H9 (cell line): Measurements from ENCODE around the gene POLK. TPM values are rescaled to one million over a fixed set of nuclear protein-coding genes. Genes with fewer than 3 reads are reported as not detected.

Experiments used
- DNase-seq: peaks from one replicate; pipeline ENCODE4 v3.0.0-alpha.2; 2017
- H2AFZ ChIP-seq: one replicate; pipeline ENCODE4 v1.6.1; 2013; ENCODE audit warnings: mild to moderate bottlenecking, low read length, control low read depth, moderate library complexity
- H2AK5ac ChIP-seq: 2 replicates; pipeline ENCODE4 v1.6.1; 2013; ENCODE audit warnings: low read length, control low read depth, mixed read lengths; ENCODE audit not compliant: insufficient read length
- H2BK120ac ChIP-seq: one replicate; pipeline ENCODE4 v1.6.1; 2013; ENCODE audit warnings: low read depth, mild to moderate bottlenecking, low read length, control low read depth, inconsistent platforms; ENCODE audit not compliant: poor library complexity, severe bottlenecking
- H2BK12ac ChIP-seq: 2 replicates; pipeline ENCODE4 v1.6.1; 2013; ENCODE audit warnings: low read length, control low read depth, mixed read lengths, low read depth; ENCODE audit not compliant: insufficient read length
- H2BK15ac ChIP-seq: 2 replicates; pipeline ENCODE4 v1.6.1; 2013; ENCODE audit warnings: low read depth, low read length, control low read depth
- H2BK20ac ChIP-seq: one replicate; pipeline ENCODE4 v1.6.1; 2013; ENCODE audit warnings: low read depth, mild to moderate bottlenecking, low read length, control low read depth, inconsistent platforms; ENCODE audit not compliant: poor library complexity, severe bottlenecking
- H2BK5ac ChIP-seq: 2 replicates; pipeline ENCODE4 v1.6.1; 2013; ENCODE audit warnings: low read length, control low read depth, mixed read lengths; ENCODE audit not compliant: insufficient read length
- H3K14ac ChIP-seq: 2 replicates; pipeline ENCODE4 v1.6.1; 2013; ENCODE audit warnings: low read length, control low read depth; ENCODE audit not compliant: insufficient read depth
- H3K18ac ChIP-seq: 2 replicates; pipeline ENCODE4 v1.6.1; 2013; ENCODE audit warnings: low read depth, mild to moderate bottlenecking, mixed read lengths, low read length, control low read depth; ENCODE audit not compliant: insufficient read length
- H3K23ac ChIP-seq: 2 replicates; pipeline ENCODE4 v1.6.1; 2013; ENCODE audit warnings: low read length, control low read depth, mixed read lengths, low read depth; ENCODE audit not compliant: insufficient read length
- H3K23me2 ChIP-seq: 2 replicates; pipeline ENCODE4 v1.6.1; 2013; ENCODE audit warnings: low read depth, mild to moderate bottlenecking, mixed read lengths, low read length, control low read depth; ENCODE audit not compliant: insufficient read length, poor library complexity, severe bottlenecking
- H3K27ac ChIP-seq: 2 replicates; pipeline ENCODE4 v1.5.1; 2013; ENCODE audit warnings: low read length, control low read depth, mixed read lengths, low read depth; ENCODE audit not compliant: insufficient read length
- H3K27me3 ChIP-seq: 2 replicates; pipeline ENCODE4 v1.6.1; 2013; ENCODE audit warnings: low read length, control low read depth, inconsistent platforms; ENCODE audit not compliant: insufficient read depth
- H3K4ac ChIP-seq: 2 replicates; pipeline ENCODE4 v1.6.1; 2013; ENCODE audit warnings: low read depth, mild to moderate bottlenecking, control low read depth, inconsistent platforms, low read length, moderate library complexity
- H3K4me1 ChIP-seq: 2 replicates; pipeline ENCODE4 v1.6.1; 2013; ENCODE audit warnings: low read length, control low read depth, inconsistent platforms; ENCODE audit not compliant: insufficient read depth
- H3K4me2 ChIP-seq: 2 replicates; pipeline ENCODE4 v1.6.1; 2013; ENCODE audit warnings: low read length, control low read depth, mixed read lengths; ENCODE audit not compliant: insufficient read length, insufficient read depth
- H3K56ac ChIP-seq: 2 replicates; pipeline ENCODE4 v1.6.1; 2013; ENCODE audit warnings: low read depth, mild to moderate bottlenecking, mixed read lengths, low read length, control low read depth; ENCODE audit not compliant: insufficient read length
- H3K79me1 ChIP-seq: 2 replicates; pipeline ENCODE4 v1.6.1; 2013; ENCODE audit warnings: low read depth, mild to moderate bottlenecking, moderate library complexity, low read length, control low read depth, inconsistent platforms; ENCODE audit not compliant: insufficient read depth, poor library complexity, severe bottlenecking
- H3K79me2 ChIP-seq: 2 replicates; pipeline ENCODE4 v1.6.1; 2013; ENCODE audit warnings: low read length, control low read depth, inconsistent platforms; ENCODE audit not compliant: insufficient read depth
- H3K9ac ChIP-seq: 2 replicates; pipeline ENCODE4 v1.6.1; 2013; ENCODE audit warnings: low read length, control low read depth, mixed read lengths; ENCODE audit not compliant: insufficient read length; ENCODE audit errors: extremely low read depth
- H3K9me3 ChIP-seq: one replicate; pipeline ENCODE4 v1.6.1; 2013; ENCODE audit warnings: low read depth, low read length, inconsistent platforms; ENCODE audit not compliant: control insufficient read depth
- H3T11ph ChIP-seq: one replicate; pipeline ENCODE4 v1.6.1; 2013; ENCODE audit warnings: mild to moderate bottlenecking, low read length, control low read depth, inconsistent platforms
- H4K20me1 ChIP-seq: one replicate; pipeline ENCODE4 v1.6.1; 2013; ENCODE audit not compliant: control insufficient read depth, insufficient read length, insufficient read depth
- H4K5ac ChIP-seq: 2 replicates; pipeline ENCODE4 v1.6.1; 2013; ENCODE audit warnings: low read depth, mild to moderate bottlenecking, mixed read lengths, low read length, control low read depth; ENCODE audit not compliant: insufficient read length
- H4K8ac ChIP-seq: replicated peaks from 2 replicates; pipeline ENCODE4 v1.6.1; 2013; ENCODE audit warnings: low read length, control low read depth, mixed read lengths, low read depth; ENCODE audit not compliant: insufficient read length
- H4K91ac ChIP-seq: 2 replicates; pipeline ENCODE4 v1.6.1; 2013; ENCODE audit warnings: low read depth, mild to moderate bottlenecking, moderate library complexity, mixed read lengths, low read length, control low read depth; ENCODE audit not compliant: insufficient read length
- H3K27ac Mint-ChIP-seq, 3 experiments: 2 replicates in 2 of 3; 3 replicates in 1 of 3; pipeline ENCODE4 v1.8.0; 2020 to 2021; ENCODE audit warnings: mixed read lengths in 3 of 3, mild to moderate bottlenecking in 1 of 3, moderate library complexity in 1 of 3
- H3K27me3 Mint-ChIP-seq: 2 replicates; pipeline ENCODE4 v1.8.0; 2021; ENCODE audit warnings: low read depth, mild to moderate bottlenecking, moderate library complexity, mixed read lengths
- H3K36me3 Mint-ChIP-seq, 3 experiments: 2 replicates in 2 of 3; 3 replicates in 1 of 3; pipeline ENCODE4 v1.8.0; 2020 to 2021; ENCODE audit warnings: low read depth in 3 of 3, mixed read lengths in 3 of 3; ENCODE audit not compliant: insufficient read depth in 1 of 3
- H3K4me1 Mint-ChIP-seq, 2 experiments: 2 replicates each; pipeline ENCODE4 v1.8.0; 2020; ENCODE audit warnings: mixed read lengths in 2 of 2
- H3K4me3 Mint-ChIP-seq, 2 experiments: 2 replicates in 1 of 2; 3 replicates in 1 of 2; pipeline ENCODE4 v1.8.0; 2020 to 2021; ENCODE audit warnings: mild to moderate bottlenecking in 2 of 2, mixed read lengths in 2 of 2, moderate library complexity in 1 of 2
- H3K9me3 Mint-ChIP-seq, 2 experiments: 2 replicates in 1 of 2; 3 replicates in 1 of 2; pipeline ENCODE4 v1.8.0; 2020; ENCODE audit warnings: mild to moderate bottlenecking in 2 of 2, mixed read lengths in 2 of 2, moderate library complexity in 1 of 2
- WGBS: extraction: QIAGEN DNeasy Blood & Tissue Kit; methylation state at CpG from one replicate; pipeline ENCODE4 v1.1.7; 2013; ENCODE audit warnings: missing lambda C conversion rate, low lambda C conversion rate, mixed read lengths; ENCODE audit not compliant: insufficient read length; ENCODE audit errors: extremely low coverage; 5-methylcytosine and 5-hydroxymethylcytosine counted together
- total RNA-seq: library from RNA; stranded (reverse); gene quantifications from 2 replicates; pipeline ENCODE4 v1.2.1, GENCODE V29; 2021
- TF ChIP-seq, protein P1 (sequence below): fragments of 200-600 bp; sonication (generic); conservative IDR thresholded peaks from 3 replicates; pipeline ENCODE4 v1.8.0; 2021; ENCODE audit warnings: antibody characterized with exemption, mild to moderate bottlenecking

Gene POLK
- total RNA-seq, 1 experiment from 2014 or later = 7.6 TPM

- H3K4me3 Mint-ChIP-seq = no peak overlapping the region
- H4K5ac ChIP-seq = no peak overlapping the region
- no peak overlapping the region for H2BK5ac ChIP-seq
- DNase-seq = no peak
- H3K23me2 ChIP-seq = no peaks in the 10 kb centered on the region
- no peak overlapping the region for H2AK5ac ChIP-seq
- WGBS = no CpG with 5 or more reads among the region's 3 CpGs
- no peak overlapping the region for H3K9ac ChIP-seq
- peak overlapping the region in 1 of 3 experiments; percentile 69; a peak in 2 of 7 replicates for H3K27ac Mint-ChIP-seq
- no peaks in the 10 kb centered on the region for H3K79me2 ChIP-seq
- no peaks in the 10 kb centered on the region for H4K20me1 ChIP-seq
- no peak overlapping the region for H3K14ac ChIP-seq
- H3K27me3 Mint-ChIP-seq = no peaks in the 10 kb centered on the region
- no peaks in the 10 kb centered on the region for H3K79me1 ChIP-seq
- H2BK15ac ChIP-seq = no peak overlapping the region
- no peak overlapping the region for H3K27ac ChIP-seq
- H3K4ac ChIP-seq = no peak overlapping the region
- H3K9me3 Mint-ChIP-seq = peaks cover 4 to 14% of the 10 kb centered on the region in 2 experiments; a peak in 4 of 5 replicates
- H3T11ph ChIP-seq = no peak overlapping the region
- H3K56ac ChIP-seq = no peak overlapping the region
- peak overlapping the region; percentile 27 for H3K18ac ChIP-seq
- H3K4me1 ChIP-seq = no peaks in the 10 kb centered on the region
- TF ChIP-seq, protein P1, sequence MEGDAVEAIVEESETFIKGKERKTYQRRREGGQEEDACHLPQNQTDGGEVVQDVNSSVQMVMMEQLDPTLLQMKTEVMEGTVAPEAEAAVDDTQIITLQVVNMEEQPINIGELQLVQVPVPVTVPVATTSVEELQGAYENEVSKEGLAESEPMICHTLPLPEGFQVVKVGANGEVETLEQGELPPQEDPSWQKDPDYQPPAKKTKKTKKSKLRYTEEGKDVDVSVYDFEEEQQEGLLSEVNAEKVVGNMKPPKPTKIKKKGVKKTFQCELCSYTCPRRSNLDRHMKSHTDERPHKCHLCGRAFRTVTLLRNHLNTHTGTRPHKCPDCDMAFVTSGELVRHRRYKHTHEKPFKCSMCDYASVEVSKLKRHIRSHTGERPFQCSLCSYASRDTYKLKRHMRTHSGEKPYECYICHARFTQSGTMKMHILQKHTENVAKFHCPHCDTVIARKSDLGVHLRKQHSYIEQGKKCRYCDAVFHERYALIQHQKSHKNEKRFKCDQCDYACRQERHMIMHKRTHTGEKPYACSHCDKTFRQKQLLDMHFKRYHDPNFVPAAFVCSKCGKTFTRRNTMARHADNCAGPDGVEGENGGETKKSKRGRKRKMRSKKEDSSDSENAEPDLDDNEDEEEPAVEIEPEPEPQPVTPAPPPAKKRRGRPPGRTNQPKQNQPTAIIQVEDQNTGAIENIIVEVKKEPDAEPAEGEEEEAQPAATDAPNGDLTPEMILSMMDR = no peak
- no peak overlapping the region for H3K4me2 ChIP-seq
- no peak overlapping the region for H3K23ac ChIP-seq
- peaks cover 15 to 25% (median 21%) of the 10 kb centered on the region in 3 experiments for H3K36me3 Mint-ChIP-seq
- no peak overlapping the region for H2BK12ac ChIP-seq
- no peaks in the 10 kb centered on the region for H3K27me3 ChIP-seq
- H3K4me1 Mint-ChIP-seq = peaks cover 14 to 25% of the 10 kb centered on the region in 2 experiments
- H2BK20ac ChIP-seq = no peak overlapping the region
- no peak overlapping the region for H4K8ac ChIP-seq
- no peaks in the 10 kb centered on the region for H3K9me3 ChIP-seq
- H2AFZ ChIP-seq = no peak overlapping the region
- H2BK120ac ChIP-seq = no peak overlapping the region
- no peak overlapping the region for H4K91ac ChIP-seq
Observed at GRCh38 chr5:75536147-75536546, 24.5 kb downstream of the POLK start.
